Heart right ventricle (tissue), 16 donors: ENCODE data around the gene TTF2. TPM values are rescaled to one million over a fixed set of nuclear protein-coding genes. Genes with fewer than 3 reads are reported as not detected.

Source experiments
- ATAC-seq, 8 donors: fragments of 200-7000 bp; cut with Tn5 transposase; one replicate each; pipeline ENCODE4 v1.9.1; 2020; ENCODE audit warnings: mild to moderate bottlenecking in 8 of 8, moderate library complexity in 8 of 8, moderate number of reproducible peaks in 1 of 8
- DNase-seq, 2 donors: peaks; one replicate each; pipeline ENCODE4 v3.0.0-alpha.2; 2020
- H3K27ac ChIP-seq, 10 donors: fragments of 200-600 bp; sonication (generic) in 2 of 10; one replicate each; pipeline versions ENCODE4 v1.5.0 to v1.8.0; 2020 to 2022; ENCODE audit warnings: mild to moderate bottlenecking in 3 of 10
- H3K27me3 ChIP-seq, 7 donors: fragments of 200-600 bp; one replicate each; pipeline ENCODE4 v1.8.0; 2021 to 2022; ENCODE audit warnings: mild to moderate bottlenecking in 2 of 7
- H3K36me3 ChIP-seq, 9 donors: fragments of 200-600 bp; sonication (generic) in 1 of 9; one replicate each; pipeline versions ENCODE4 v1.5.0 to v1.8.0; 2020 to 2022; ENCODE audit warnings: mild to moderate bottlenecking in 2 of 9
- H3K4me1 ChIP-seq, 9 donors: fragments of 200-600 bp; sonication (generic) in 1 of 9; one replicate each; pipeline versions ENCODE4 v1.5.0 to v1.8.0; 2020 to 2022; ENCODE audit warnings: mild to moderate bottlenecking in 4 of 9
- H3K4me3 ChIP-seq, 10 donors: fragments of 200-600 bp; sonication (generic) in 2 of 10; one replicate each; pipeline versions ENCODE4 v1.5.0 to v1.8.0; 2020 to 2022; ENCODE audit warnings: mild to moderate bottlenecking in 7 of 10, moderate library complexity in 2 of 10
- H3K9me3 ChIP-seq, 11 donors: fragments of 200-600 bp in 10 of 11; sonication (generic) in 2 of 11; one replicate each; pipeline versions ENCODE4 v1.5.0 to v1.8.0; 2013 to 2022; ENCODE audit warnings: mild to moderate bottlenecking in 2 of 11, control low read depth in 1 of 11, moderate library complexity in 1 of 11
- CTCF ChIP-seq, 9 donors: fragments of 200-600 bp; sonication (generic) in 2 of 9; IDR thresholded peaks; one replicate each; pipeline versions ENCODE4 v1.5.0 to v1.8.0; 2021 to 2022; ENCODE audit warnings: antibody characterized with exemption in 9 of 9, mild to moderate bottlenecking in 5 of 9, moderate library complexity in 1 of 9
- WGBS, 2 donors: extraction: QIAGEN DNeasy Blood & Tissue Kit; methylation state at CpG; one replicate each; pipeline ENCODE4 v1.1.7; 2013; ENCODE audit warnings: inconsistent platforms in 1 of 2; 5-methylcytosine and 5-hydroxymethylcytosine counted together
- intact Hi-C, 10 donors: fragments of 100-400 bp; cut with DNase I; formaldehyde crosslinking; loops; one replicate each; pipeline versions ENCODE4 v1.11.1 to v1.14.2; 2022
- long read RNA-seq, 3 donors: library from polyadenylated mRNA; unstranded; transcript quantifications; one replicate each; pipeline ENCODE4 v2.0.0, GENCODE V29; 2020 to 2021
- polyA plus RNA-seq, 2 donors: library from polyadenylated mRNA; stranded (reverse); fragments of 200-250 nt; gene quantifications; one replicate each; pipeline ENCODE4 v1.2.3, GENCODE V29; 2013
- total RNA-seq, 10 donors: library from RNA; stranded (reverse); fragmentation: NEBNext Ultra II Directional in 3 of 10; extraction: Animal tissue kit (Norgen Biotek cat#: 25700) in 3 of 10; gene quantifications; one replicate each; pipeline versions ENCODE4 v1.2.1 to v1.2.4, GENCODE V29; 2021 to 2023
- donor health status: Arrhythmogenic right ventricular cardiomyopathy.
- donor health status: ischemic (EF 13 %, LVEDD 7.1; RV severe dilation, severe dysfunction).
- donor health status: healthy with polysubstance abuse.
- donor health status: DM: no; HTN: yes; CAD: no.
- donor health status: DM: no; HTN: no; CAD: no.
- donor health status: ischemic (EF 25% LVEDD 6.9; RV normal size, moderate dysfunction).
- donor health status: ischemic (EF 25% LVEDD 5.7; RV mildly dilated, moderate dysfunction).
- donor health status: healthy.
- donor health status: DM: yes; HTN: yes; CAD: no.
- donor health status: Ischemic cardiomyopathy.
- donor health status: ischemic (EF 35%, LVEDD 5.7; RV mildly dilated, moderate dysfunction).
- donor health status: nonischemic (EF 11% LVEDD 7.7; RV severe dilation, severe dysfunction).
- donor health status: DM: yes; HTN: yes; CAD: no.
- donor health status: PGD.
- donor health status: ischemic (EF 29% LVEDD 5.4; RV normal size, mild dysfunction).
- donor health status: nonischemic (EF 23%, LVEDD 6.1; RV moderate dilation, normal function).

The TTF2 gene
- 10 to 100 TPM in 5 of 10 donors, 1 to 10 TPM in 5; 5.0 to 19.0 (median 10.4) TPM for total RNA-seq
- polyA plus RNA-seq: 1 to 10 TPM; 2.0 to 3.0 TPM
- long read RNA-seq, donor 1, partial matches to known transcripts: 2 of 3 reads
- long read RNA-seq, donor 1, other reads (novel, unspliced or antisense): 1 of 3 reads
- long read RNA-seq, donor 2, full-length matches to known transcripts: 3 of 8 reads
- long read RNA-seq, donor 2, partial matches to known transcripts: 3 of 8 reads
- long read RNA-seq, donor 2, other reads (novel, unspliced or antisense): 2 of 8 reads
- long read RNA-seq, donor 3, full-length matches to known transcripts: 7 of 18 reads
- long read RNA-seq, donor 3, partial matches to known transcripts: 9 of 18 reads
- long read RNA-seq, donor 3, other reads (novel, unspliced or antisense): 2 of 18 reads

DNA sequence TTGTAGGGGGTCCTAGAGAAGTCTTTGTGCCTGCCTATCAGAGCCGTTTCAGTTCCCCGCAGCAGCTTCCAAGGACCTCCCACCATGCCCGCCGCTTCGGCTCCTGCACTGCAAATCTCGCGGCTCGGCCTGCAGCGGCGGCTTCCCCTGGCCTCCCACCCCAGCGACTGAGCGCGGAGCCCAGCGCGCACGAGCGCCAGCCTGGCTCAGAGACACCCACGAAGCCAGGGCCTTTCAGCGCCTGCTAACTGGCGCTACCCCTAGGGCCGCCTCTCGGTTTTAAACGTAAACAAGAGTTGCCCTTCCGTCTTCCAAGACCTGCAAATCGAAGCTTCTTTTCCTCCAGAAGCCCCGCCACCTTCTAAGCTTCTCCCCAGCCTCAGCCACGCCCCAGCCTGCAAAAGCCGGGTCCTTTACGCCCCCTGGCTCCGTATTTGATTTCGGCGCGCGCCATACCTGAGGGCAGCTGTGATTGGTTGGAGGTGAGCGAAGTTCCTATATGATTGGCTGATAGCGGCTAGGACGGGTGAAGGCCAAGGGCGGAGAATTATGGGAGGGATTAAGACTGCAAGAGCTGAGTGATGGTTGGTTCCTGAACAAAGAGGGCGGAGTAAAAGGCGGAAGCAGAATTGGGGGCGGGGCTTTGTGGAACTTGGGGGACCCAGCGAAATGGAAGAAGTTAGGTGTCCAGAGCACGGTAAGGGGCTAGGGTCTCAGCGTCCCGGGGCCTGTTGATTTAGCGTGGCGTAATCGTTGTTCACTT lies at the start of gene TTF2:
Gene TTF2, plus strand, starts transcription at position 649 of the 763 bp plus-strand sequence. Its CDS starts 21 bp downstream, at position 670.
- Histone ChIP-seq H3K27me3 (no peaks in the 10 kb centered on the region), H3K9me3 (no peaks in the 10 kb centered on the region), H3K27ac (peak within 1 kb of the TSS in 8 of 10 donors; percentile 7 to 82 (median 64)), H3K36me3 (peaks cover 0 to 23% (median 0%) of the 10 kb centered on the region in 9 donors), H3K4me3 (peak within 1 kb of the TSS; percentile 57 to 88 (median 78)), H3K4me1 (peaks cover 0 to 25% (median 9%) of the 10 kb centered on the region in 9 donors)
- TF ChIP-seq CTCF (IDR thresholded peaks at IDR 0.05): peak in 7 of 9 donors; percentile 15 to 57 (median 30)
- ATAC-seq (peak; percentile 99 to 100 (median 99)), DNase-seq (peak; percentile 82 to 97)
- intact Hi-C loops: loop anchor here in 9 of 10 donors (5.0 to 10.0 kb wide), 9 partner anchors 65 to 695 kb away; partner anchors contain the start of genes CD58 (in 7 of the 9) and TRIM45 (in 1 of the 9)
- WGBS, 2 donors: 0 to 1% methylated on average over 48 of the region's 48 CpGs

DNA sequence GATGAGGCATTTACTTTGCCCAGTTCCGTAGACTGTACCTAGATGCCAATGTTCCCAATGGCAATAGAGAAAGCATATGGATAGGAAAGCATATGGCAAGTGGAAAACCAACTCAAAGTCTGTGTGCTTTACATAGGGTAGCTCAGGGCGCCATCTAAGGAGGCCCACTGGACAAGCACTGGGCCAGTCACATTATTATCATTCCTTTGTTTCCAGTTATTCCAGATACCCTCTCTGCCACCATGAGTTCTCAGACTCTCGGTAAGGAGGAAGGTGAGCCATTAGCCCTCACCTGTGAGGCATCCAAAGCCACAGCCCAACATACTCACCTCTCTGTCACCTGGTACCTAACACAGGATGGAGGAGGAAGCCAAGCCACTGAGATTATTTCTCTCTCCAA lies 48.8 kb upstream of the TTF2 start:
- DNase-seq: no peak
- Histone ChIP-seq H3K4me1 (peaks cover 0 to 33% (median 0%) of the 10 kb centered on the region in 9 donors), H3K27me3 (no peaks in the 10 kb centered on the region), H3K36me3 (no peaks in the 10 kb centered on the region), H3K27ac (no peak overlapping the region), H3K4me3 (no peak overlapping the region), H3K9me3 (no peaks in the 10 kb centered on the region)
- TF ChIP-seq CTCF (IDR thresholded peaks at IDR 0.05): no peak
- intact Hi-C loops: no loop called here
- no peak for ATAC-seq
- WGBS, 2 donors: 94 to 99% methylated on average over 3 of the region's 3 CpGs

DNA sequence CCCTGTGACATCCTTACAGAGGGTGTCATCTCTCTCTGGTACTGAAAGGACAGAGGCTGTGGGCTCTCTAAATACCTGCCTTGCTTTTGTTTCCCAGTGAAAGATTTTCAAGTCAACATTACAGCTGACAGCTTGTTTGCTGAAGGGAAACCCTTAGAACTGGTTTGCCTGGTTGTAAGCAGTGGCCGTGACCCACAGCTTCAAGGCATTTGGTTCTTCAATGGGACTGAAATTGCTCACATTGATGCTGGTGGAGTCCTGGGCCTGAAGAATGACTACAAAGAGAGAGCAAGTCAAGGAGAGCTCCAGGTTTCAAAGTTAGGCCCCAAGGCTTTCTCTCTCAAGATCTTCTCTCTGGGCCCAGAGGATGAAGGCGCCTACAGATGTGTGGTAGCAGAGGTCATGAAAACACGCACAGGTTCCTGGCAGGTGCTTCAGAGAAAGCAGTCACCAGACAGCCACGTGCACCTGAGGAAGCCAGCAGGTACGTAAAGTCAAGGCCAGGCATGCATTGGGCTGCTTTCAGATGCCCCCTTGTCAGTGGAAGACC lies 46.7 kb upstream of the TTF2 start:
- Histone ChIP-seq H3K9me3 (no peaks in the 10 kb centered on the region), H3K27me3 (no peaks in the 10 kb centered on the region), H3K4me1 (peaks cover 0 to 15% (median 0%) of the 10 kb centered on the region in 9 donors), H3K4me3 (no peak overlapping the region), H3K27ac (no peak overlapping the region), H3K36me3 (no peaks in the 10 kb centered on the region)
- no peak for ATAC-seq
- TF ChIP-seq CTCF (IDR thresholded peaks at IDR 0.05): no peak
- DNase-seq: no peak
- intact Hi-C loops: no loop called here
- 95% methylated on average over 5 of the region's 5 CpGs for WGBS, 2 donors

- H3K36me3 ChIP-seq: no peaks in the 10 kb centered on the region
- DNase-seq (no peak), ATAC-seq (no peak)
- no peak overlapping the region for H3K27ac ChIP-seq
- 94 to 95% methylated on average over 5 of the region's 5 CpGs for WGBS, 2 donors
- no peaks in the 10 kb centered on the region for H3K9me3 ChIP-seq
- H3K4me3 ChIP-seq: no peak overlapping the region
- H3K27me3 ChIP-seq: no peaks in the 10 kb centered on the region
- intact Hi-C loops: no loop called here
- TF ChIP-seq CTCF (IDR thresholded peaks at IDR 0.05): no peak
- peaks cover 0 to 13% (median 0%) of the 10 kb centered on the region in 9 donors for H3K4me1 ChIP-seq
Measured at GRCh38 chr1:117014209-117014608, 45.9 kb upstream of the TTF2 start.
